GM20431 (cell line): ENCODE measurements around the gene KLHL29.

Source experiments
- in situ Hi-C: fragments of 300-500 bp; cut with MseI, MboI; formaldehyde crosslinking; loops from one replicate; pipeline ENCODE4 v1.15.0; 2020; ENCODE audit warnings: low sequenced_read_pairs; ENCODE audit not compliant: unreplicated experiment

The KLHL29 gene

DNA sequence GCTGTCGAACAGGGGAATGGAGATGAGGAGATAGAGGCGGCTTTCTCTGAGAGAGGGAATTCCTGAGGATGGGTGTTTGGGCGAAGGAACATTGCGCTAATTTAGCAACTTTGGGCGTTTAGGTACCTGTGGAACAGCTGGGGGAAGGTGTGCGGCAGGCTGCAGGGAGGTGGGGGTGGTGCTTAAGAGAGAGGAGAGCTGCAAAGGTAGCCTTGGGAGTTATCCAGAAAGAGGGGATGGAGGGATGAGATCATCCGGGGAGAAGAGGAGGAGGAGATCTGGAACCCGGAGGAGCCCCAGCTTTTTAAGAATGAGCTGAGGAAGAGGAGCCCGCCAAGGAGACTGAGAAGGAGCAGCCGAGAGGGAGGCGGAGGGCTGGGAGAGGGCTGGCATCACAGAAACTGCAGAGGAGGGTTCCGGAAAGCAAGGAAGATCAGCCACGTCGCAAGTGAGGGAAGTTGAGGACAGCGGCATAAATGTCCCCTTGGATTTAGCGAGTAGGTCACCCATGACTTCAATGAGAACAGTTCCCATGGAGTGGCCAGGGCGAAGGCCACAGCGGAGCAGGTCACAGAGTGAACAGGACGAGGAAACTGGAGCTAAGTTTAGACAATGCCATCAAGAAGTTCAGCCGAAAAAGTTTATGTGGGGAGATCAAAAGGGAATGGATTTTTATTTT lies 174.7 kb downstream of the KLHL29 start:
- in situ Hi-C loops = no loop called here

DNA sequence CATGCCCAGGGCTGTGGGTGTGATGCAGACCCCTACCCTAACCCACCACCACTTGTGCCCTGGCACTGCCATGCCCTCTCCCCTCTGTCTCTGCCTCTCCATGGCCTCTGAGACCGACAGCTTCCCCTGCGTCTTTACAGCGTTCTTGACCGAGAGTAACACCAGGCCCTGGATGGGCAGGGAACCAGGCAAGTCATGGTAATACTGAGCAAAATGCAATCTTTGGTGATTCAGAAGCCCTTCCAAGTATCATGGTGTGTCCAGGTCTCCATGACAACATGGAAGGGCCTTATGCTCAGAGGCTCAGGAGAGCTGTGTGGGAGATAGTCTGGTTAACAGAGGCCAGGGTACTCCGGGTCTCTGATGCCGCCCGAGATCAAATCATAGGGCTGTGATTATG lies 176.1 kb downstream of the KLHL29 start:
- in situ Hi-C loops = no loop called here

DNA sequence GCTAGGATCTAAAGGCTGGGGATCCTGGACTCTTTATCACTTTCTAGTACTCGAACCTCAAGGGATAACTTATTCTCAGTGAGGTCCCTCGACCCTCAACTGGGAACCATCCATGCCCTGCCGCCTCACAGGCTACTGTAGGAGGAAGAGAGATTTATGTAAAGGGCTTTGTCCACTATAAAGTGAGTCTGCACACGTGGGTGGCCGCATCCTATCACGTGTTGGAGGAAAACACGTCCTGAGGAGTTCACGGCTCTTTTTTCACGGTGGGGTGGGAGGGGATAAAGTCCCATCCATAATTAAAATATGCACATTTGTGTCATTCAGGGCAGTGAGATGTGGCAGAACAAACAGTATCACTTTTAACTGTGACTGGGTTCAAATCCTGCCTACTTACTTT lies 176.6 kb downstream of the KLHL29 start:
- in situ Hi-C loops = no loop called here

DNA sequence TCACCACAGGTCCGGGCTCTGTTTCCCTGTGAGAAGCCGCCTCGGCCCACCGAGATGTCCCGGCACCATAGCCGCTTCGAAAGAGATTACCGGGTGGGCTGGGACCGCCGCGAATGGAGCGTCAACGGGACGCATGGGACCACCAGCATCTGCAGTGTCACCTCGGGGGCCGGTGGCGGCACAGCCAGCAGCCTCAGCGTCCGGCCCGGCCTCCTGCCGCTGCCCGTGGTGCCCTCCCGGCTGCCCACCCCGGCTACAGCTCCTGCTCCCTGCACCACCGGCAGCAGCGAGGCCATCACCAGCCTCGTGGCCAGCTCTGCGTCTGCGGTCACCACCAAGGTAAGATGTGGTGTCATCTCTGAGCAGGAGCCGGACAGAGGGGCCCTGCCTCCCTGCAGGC lies 177.2 kb downstream of the KLHL29 start:
- in situ Hi-C loops = no loop called here

DNA sequence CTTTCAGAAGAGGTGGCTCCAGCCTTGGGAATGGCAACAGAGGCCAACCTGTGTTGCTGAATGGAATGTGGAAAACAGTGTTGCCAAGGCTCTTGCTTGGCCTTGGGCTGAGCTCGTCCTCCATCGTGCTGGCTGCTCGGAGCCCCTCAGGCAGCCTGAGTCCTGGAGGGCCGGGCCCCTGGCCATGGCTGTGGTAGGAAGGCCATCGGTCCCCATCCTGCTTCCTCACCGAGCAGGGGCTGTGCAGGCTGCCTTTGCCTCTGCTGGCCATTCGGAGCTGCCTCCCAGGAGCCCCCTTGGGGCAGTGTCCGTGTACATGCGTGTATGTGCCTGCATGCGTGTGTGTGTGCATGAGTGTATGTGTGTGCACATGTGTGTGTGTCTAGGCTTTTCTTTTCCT lies 178.2 kb downstream of the KLHL29 start:
- in situ Hi-C loops = no loop called here

DNA sequence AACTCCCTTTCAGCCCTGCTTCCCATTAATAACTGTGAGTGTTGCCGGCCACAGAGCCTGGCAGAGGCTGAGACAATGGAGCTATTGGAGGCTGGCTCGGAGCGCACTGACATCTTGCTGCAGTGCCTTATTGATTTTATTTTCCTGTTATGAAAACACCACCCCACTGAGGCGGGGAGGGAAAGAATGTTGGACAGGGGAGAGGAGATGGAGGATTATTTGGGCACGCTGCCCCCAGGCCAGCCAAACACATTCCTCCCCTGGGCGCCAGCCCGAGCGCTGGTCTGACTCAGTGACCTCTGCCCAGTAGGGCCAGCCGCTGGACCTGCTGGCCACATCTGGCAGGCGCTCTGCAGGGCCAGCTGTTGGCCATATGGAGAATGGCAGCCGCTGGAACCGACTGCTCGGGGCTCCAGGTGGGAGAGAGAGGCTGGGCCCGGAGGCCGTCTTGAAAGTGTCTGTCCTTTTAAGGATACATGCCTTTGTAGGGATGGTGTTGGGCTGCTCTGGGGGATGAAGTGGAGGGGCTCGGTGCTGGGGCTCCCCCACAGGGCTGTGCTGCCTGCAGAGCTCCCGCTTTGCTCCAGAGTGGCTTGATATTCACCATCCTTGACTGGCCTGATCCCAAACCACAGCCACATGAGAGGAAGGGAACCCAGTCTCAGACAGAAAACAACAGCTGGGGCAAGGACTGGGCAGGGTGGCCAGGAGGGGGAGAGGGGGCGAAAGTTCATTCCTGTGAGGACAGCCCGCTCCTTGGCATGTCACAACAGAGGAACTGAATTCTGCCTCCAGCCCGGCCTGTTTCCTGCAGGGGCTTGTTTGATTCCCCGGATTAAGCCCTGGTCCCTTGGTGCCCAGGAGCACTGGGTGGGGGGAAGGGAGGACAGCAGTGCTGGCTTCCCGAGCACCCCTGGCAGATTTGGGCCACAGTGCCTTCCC lies 179.0 kb downstream of the KLHL29 start:
- in situ Hi-C loops = no loop called here

DNA sequence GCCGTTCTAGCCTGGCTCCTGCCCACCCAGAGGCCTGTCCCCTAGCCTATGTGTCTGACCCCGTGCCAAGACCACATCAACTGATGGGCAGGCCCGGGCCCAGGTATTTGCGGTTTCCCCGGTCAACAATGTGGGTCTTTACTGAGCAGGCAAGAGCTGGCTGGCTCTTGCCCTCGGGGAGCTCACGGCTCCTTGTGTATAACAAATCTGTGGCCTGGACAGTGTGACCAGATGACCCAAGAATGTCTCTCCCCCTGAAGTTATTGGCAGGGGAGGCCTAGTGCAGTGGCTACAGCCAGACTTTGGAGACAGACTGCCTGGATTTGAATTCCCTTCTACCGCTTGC lies 179.6 kb downstream of the KLHL29 start:
- in situ Hi-C loops = no loop called here

DNA sequence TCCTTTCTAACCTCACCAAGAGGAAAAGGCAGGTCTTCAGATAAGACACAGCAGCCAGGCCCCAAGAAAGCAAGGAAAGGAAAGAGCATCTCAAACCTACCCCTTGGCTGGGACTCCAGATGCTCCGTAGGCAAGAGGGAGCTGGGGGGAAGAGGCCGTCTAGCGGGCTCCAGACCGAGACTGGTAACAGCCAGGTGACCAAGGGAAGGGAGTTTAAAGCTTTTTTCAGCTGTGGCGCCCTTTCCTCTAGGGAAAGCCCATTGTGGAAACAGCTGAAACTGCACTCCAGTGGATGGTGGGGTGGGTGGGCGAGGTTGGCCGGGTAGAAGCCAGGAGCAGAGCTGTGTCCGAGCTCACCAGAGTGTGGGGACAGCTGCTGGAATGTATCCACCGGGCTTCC lies 180.4 kb downstream of the KLHL29 start:
- in situ Hi-C loops = no loop called here

DNA sequence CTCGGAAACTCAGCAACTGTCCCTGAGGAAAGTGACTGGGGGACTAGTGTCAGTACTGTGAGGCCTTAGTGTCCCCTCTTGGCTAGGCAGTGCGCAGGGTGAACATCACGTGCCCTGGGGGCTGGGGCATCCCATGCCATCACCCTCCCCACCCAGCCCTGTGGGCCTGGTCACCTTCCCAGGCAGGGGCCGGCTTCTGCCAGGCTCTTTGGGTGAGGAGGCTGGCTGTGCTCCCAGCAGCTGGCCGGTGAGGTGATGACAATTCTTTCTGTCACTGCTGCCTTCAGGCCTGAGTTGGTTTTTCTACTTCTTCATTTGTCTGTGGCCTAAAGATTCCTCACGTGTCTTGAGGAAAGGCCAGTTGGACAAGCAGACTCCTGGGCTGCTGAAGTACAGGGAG lies 180.8 kb downstream of the KLHL29 start:
- in situ Hi-C loops = no loop called here

DNA sequence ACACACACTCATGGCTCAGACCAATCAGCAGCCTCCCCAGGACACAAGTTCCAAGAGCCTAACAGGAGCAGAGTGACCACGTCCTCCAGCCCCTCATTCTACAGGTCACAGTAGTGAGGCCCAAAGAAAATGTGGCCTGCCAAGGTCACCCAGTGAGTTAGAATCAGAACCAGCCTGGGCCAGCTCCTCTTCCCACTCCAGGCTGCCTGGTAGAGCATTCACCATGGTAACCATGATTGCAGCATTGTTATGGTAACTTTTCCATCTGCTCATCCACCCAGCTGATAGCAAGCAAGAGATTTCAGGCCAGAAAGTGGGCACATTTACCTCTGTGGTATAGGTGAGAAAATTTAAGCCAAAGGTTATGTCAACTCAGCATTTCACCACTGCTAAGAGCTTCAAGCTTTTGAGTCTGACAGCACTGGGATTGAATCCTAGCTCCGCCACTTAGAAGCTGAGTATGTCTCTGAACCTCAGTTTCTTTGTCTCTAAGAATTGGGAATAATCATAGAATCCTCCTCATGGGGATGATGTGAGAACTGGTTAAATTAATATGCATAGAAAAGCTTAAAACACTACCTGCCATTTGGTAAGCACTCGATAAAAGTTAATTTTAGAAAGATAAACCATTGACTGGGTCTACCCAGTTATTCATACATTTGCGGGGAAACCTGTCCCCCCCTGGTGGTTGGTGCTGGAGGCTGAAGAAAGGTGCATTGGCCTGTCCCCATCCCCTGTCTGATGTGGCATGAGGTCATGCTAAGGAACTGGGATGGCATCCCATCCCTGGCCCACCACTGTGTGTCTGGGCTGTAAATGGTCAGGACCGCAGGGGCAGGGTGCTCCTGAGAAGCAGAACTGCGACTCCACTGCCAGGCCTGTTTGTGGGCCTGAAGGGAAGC lies 181.5 kb downstream of the KLHL29 start:
- in situ Hi-C loops = no loop called here

DNA sequence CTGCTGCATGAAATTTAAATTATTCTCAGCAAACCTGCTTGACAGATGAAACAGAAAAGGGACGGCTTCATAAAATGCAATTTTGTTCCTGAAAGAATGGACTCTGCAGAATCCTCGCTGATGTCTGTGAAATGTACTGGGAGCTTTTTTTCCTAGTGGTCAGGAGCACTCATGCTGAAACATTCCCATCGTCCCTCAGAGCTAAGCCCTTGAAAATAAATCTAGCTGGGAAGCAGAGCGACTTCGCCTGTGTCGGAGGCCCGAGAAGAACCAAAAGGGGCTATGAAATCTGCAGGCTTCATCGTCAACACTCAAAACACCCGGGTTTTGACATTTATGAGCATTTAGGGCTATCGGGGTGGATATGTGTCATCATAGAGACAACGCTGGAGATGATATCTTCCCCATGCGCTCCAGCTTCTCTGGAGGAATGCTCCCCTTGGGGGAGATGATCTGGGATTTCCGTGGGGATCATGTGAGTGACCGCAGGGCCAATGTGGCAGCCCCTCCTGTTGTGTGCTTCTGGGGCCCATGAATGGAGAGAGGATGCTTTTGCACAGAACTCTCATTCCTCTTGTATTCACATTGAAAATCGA lies 182.3 kb downstream of the KLHL29 start:
- in situ Hi-C loops = no loop called here

DNA sequence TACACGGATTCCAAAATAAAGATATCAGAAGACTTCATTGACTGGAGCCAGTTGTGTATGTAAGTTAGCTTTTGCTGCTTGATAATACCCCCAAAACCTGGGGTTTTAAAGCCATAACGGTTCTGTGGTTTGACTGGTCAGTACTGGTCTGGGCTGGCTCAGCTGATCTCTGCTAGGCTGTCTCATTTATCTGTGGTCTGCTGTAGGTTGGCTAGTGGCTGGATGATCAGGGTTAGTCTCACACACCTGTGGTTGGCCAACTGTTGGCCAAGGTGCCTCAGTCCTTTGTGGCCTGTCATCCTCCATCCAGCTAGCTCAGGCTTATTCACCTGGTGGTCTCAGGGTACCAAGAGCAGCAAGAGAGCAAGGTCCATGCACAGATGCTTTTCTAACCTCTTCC lies 183.2 kb downstream of the KLHL29 start:
- in situ Hi-C loops = no loop called here

DNA sequence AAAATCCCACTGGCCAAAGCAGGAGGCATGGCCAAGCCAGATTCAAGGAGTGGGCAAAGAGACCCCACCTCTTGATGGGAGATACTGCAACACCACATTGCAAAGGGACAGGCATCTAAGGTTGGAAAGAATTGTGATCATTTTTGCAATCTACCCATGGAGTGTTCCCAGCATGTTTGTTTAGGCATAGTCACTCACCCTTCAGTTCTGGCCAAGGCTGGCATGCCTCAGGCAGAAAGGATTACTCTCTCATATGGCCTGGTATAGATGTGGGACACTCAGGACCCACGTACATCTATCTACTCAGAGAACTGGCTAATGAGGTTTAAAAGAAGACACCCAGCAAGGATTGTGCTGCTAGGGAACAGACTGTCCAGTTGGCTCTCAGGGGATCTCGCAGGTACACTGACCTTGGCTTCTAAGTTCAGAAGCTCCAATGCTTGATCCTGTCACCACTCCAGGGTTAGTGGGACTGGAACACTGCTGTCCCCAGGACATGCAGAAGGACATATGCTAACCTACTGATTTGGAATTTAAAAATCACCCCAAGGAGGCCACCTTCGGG lies 183.7 kb downstream of the KLHL29 start:
- in situ Hi-C loops = no loop called here

DNA sequence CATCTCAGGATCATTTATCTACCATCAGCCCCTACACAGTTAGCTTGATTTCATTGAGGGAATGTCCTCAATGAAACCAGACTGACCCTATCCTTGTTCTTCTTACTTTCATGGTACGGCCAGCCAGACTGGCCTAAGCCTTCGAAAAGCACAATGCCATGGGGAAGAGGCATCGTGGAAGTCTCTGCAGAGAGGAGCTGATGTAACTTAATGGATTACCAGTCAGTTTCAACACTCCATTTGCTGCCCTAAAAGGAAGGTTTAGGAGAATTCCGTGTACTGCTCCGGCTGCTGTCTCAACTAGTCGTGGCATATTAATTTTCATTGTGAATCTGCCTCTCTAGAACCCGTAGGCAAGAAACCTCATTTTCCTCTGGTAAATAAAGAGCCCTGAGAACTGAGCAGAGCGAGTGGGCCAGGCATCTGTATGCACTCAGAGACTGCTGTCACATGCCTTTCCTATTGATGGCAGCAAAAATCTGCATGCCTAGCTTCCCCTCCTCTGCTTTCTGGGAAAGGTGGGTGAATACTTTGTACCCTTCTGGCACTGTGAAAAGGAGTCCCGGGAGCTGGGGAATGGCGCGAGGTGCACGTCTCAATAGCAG lies 184.9 kb downstream of the KLHL29 start:
- in situ Hi-C loops = no loop called here

DNA sequence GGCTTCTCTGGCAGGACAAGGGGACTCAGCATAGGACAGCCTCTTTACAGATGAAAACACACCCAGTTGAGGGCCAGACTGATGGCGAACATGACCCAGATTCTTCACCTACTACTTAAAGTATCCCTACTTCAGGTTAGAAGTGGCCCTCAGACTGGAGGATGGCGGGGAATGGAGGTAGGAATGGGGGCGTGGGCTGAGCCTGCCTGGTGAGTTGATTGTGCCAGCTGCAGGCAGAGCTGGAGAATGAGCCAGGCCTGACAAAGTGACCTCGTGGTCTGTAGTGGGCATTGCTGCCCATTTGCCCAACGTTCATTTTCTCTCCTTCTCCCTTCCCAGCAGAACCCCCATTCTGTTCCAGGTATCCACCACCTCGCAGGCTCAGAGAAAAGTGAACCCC lies 186.1 kb downstream of the KLHL29 start:
- in situ Hi-C loops = no loop called here

DNA sequence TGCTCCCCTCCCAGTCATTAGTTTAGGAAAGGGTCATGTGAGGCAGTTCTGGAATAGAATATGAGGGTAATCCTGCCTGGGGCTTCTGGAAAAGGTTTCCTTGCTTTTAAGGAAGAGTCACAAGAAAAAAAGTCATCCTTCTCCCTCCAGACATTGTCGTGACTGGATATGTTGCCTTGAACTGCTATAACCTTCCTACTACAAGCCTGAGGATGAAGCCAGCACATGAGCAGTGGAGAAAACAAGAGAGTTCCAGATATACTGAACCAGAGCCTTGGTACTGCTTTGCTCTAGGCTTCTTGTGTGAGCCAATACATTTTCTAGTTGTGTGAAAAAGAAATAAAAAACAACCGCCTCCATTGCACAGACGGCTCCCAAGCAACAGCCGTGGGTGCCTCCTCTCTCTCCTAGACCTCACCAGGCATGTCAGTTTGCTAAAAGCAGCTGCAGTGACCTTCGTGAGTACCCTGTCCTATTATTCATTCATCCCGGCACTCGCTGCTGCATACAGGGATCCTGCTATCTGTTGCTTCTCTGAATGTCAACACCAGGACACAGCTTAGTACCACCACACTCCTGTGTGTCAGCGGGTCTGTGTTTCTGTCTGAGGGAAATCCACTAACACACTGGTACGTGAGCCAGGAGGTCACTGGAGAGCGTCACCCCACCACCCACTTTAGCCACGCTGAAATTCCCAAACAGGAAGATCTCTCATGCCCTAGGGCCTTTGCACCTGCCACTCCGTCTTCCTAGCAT lies 186.7 kb downstream of the KLHL29 start:
- in situ Hi-C loops = no loop called here

DNA sequence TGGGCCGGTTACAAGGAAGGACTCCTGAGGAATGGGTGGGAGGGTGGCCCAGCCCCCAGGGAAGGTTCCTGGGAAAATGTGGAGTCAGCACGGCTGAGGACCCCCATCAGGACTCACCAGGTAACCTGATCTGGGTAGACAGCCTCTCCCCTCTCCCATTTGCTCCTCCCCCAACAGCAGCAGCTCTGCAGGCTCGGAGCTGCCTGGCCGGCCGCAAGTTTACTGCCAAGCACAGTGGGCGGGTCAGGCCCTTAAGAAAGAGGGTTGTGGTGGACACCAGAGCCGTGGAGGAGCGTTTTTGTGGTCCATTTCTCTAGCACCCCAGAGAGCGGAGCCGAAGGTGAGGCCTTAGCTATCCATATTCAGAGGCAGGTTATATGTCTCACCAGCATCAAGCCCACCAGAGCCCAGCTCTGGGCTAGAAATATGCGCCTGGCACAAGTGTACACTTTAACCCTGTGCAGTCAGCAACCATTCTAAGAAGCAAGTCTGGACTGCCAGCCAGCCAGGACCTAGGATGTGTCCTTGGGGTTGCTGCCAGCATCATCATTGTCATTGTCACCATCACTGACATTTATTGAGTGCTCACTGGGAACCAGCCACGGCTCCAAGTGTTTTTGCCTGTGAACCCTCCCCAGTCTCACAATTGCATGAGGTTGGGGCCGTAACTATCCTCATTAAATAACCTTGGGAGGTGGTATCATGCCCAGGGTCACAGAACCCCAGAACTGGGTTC lies 190.1 kb downstream of the KLHL29 start:
- in situ Hi-C loops = no loop called here

DNA sequence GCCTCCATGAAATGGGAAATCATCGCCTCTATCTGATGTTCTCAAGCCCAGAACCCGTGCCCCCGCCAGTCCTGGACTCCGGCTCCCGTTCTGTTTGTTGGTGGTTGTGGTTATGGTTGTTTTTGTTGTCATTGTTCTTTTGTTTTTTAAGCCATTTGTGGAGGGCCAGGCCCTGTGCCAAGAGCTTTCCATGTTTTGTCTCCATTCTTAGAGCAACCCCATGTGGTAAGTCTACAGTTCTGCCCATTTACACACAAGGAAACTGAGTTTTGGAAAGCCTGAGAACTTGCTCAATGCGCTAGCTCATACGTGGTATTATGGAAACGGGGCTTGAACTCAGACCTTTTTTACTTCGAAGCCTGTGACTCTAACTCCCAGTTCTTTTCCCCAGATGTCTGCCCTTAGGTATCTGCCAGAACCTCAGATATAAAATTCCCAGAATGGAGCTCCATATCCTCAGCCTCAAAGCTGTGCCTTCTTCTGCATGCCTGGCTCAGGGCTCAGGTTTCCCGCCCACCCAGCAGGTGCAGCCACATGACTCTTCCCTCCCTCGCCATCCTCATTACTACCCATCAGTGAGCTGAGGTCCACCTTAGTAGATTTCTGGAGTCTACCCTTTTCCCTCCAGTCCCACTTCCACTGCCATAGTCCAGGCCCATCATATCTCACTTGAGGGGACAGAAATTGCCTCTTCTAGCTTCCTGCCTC lies 194.1 kb downstream of the KLHL29 start:
- in situ Hi-C loops = no loop called here
